GM19397 (cell line): Measurements from ENCODE around the gene ABHD2.
"Not testable (repeated sequence)": the region's sequence is repeated elsewhere in the genome, so short reads cannot be mapped to it uniquely, and the experiment has no call there.

Experiments
- ATAC-seq: cut with Tn5 transposase; IDR thresholded peaks from one replicate; pipeline ENCODE4 v1.9.1; 2021; ENCODE audit warnings: mild to moderate bottlenecking, moderate library complexity; ENCODE audit not compliant: unreplicated experiment

The ABHD2 gene

GRCh38 chr15:89217686-89218376 is 129.6 kb downstream of the ABHD2 start:
- ATAC-seq: no peak

GRCh38 chr15:89218531-89218930 is 130.3 kb downstream of the ABHD2 start:
- ATAC-seq: no peak

GRCh38 chr15:89221543-89221942 is 133.3 kb downstream of the ABHD2 start, which contains the start of gene RLBP1:
RLBP1 (minus strand) TSS chr15:89221579; CDS start chr15:89218975, 2,604 bp downstream.
- ATAC-seq: no peak

GRCh38 chr15:89225588-89225987 is 137.3 kb downstream of the ABHD2 start:
- ATAC-seq: no peak

GRCh38 chr15:89226359-89227221 is 138.3 kb downstream of the ABHD2 start:
- no peak for ATAC-seq

- ATAC-seq: no peak
Observed at GRCh38 chr15:89227425-89227824, 139.2 kb downstream of the ABHD2 start.

GRCh38 chr15:89230277-89230676 is 142.0 kb downstream of the ABHD2 start:
- ATAC-seq: no peak

GRCh38 chr15:89231832-89232231 is 143.6 kb downstream of the ABHD2 start:
- no peak for ATAC-seq

GRCh38 chr15:89239883-89240810 is 151.9 kb downstream of the ABHD2 start:
- ATAC-seq: not testable (repeated sequence)

GRCh38 chr15:89243046-89243690 is 154.9 kb downstream of the ABHD2 start:
- ATAC-seq: no peak

- ATAC-seq: peak; percentile 92
Observed at GRCh38 chr15:89243691-89244573, 155.7 kb downstream of the ABHD2 start, which contains the start of gene FANCI. FANCI (plus strand) TSS chr15:89243979; CDS start chr15:89247648, 3,669 bp downstream.

GRCh38 chr15:89244574-89244903 is 156.3 kb downstream of the ABHD2 start:
- peak; percentile 4 for ATAC-seq

GRCh38 chr15:89247446-89247845 is 159.2 kb downstream of the ABHD2 start:
- no peak for ATAC-seq

- ATAC-seq: no peak
Observed at GRCh38 chr15:89248584-89248983, 160.3 kb downstream of the ABHD2 start.

- not testable (repeated sequence) for ATAC-seq
Observed at GRCh38 chr15:89250142-89250541, 161.9 kb downstream of the ABHD2 start.
